Adrenal gland (tissue), 12 donors: ENCODE data around the gene SPPL3. TPM values are rescaled to one million over a fixed set of nuclear protein-coding genes. Genes with fewer than 3 reads are reported as not detected.

Experiments used
- DNase-seq, 7 donors: peaks; one replicate each; pipeline ENCODE4 v3.0.0-alpha.2; 2019 to 2020
- H3K27ac ChIP-seq, 5 donors: fragments of 200-600 bp; sonication (generic) in 4 of 5; 1 replicate in 3 of 5; 2 replicates in 2 of 5; pipeline versions ENCODE4 v1.5.1 to v1.8.0; 2016 to 2020; ENCODE audit warnings: mild to moderate bottlenecking in 1 of 5
- H3K27me3 ChIP-seq: fragments of 200-600 bp; 2 replicates; pipeline ENCODE4 v1.8.0; 2021
- H3K36me3 ChIP-seq, 2 donors: fragments of 200-600 bp; replicated peaks in 1 of 2; 1 replicate in 1 of 2; 2 replicates in 1 of 2; pipeline versions ENCODE4 v1.5.1 to v1.8.0; 2018 to 2022
- H3K4me1 ChIP-seq, 2 donors: fragments of 200-600 bp; replicated peaks in 1 of 2; 1 replicate in 1 of 2; 2 replicates in 1 of 2; pipeline versions ENCODE4 v1.5.1 to v1.8.0; 2018 to 2021
- H3K4me3 ChIP-seq, 4 donors: fragments of 200-600 bp; sonication (generic) in 3 of 4; one replicate each; pipeline ENCODE4 v1.5.1; 2016 to 2018
- H3K9me3 ChIP-seq, 3 donors: fragments of 200-600 bp; sonication (generic) in 1 of 3; replicated peaks in 1 of 3; 1 replicate in 2 of 3; 2 replicates in 1 of 3; pipeline versions ENCODE4 v1.5.1 to v1.8.0; 2016 to 2021
- POLR2A ChIP-seq, 2 donors: fragments of 450-650 bp; IDR thresholded peaks; one replicate each; pipeline ENCODE4 v1.6.1; 2017; ENCODE audit warnings: antibody characterized with exemption in 2 of 2, mild to moderate bottlenecking in 2 of 2, moderate library complexity in 1 of 2
- WGBS, 4 donors: extraction: QIAGEN DNeasy Blood & Tissue Kit in 2 of 4; methylation state at CpG; one replicate each; pipeline versions ENCODE4 v1.1.5 to v1.1.7; 2013 to 2017; 5-methylcytosine and 5-hydroxymethylcytosine counted together
- intact Hi-C, 2 donors: fragments of 100-400 bp; cut with DNase I; formaldehyde crosslinking; loops; one replicate each; pipeline versions ENCODE4 v1.14.1 to v1.15.0; 2022 to 2023
- polyA plus RNA-seq, 3 donors: library from polyadenylated mRNA; stranded (reverse); fragments of 200-250 nt in 2 of 3; fragments of 350-450 nt in 1 of 3; fragmentation: Illumina TruSeq in 1 of 3; extraction: RNeasy Lipid Tissue Mini Kit (QIAGEN cat#74804) in 1 of 3; gene quantifications; one replicate each; pipeline ENCODE4 v1.2.3, GENCODE V29; 2013 to 2014
- total RNA-seq, 9 donors: library from RNA; depleted of rRNA in 4 of 9; stranded (reverse); fragments of >200 nt in 4 of 9; fragments of 120-200 nt in 1 of 9; fragmentation: NEBNext Ultra II Directional in 1 of 9; extraction: Animal tissue kit (Norgen Biotek cat#: 25700) in 1 of 9; gene quantifications; one replicate each; pipeline versions ENCODE4 v1.1.0 to v1.2.4, GENCODE V29; 2013 to 2023
- TF ChIP-seq, protein P1 (sequence below), 6 experiments: fragments of 450-650 bp in 4 of 6; fragments of 200-600 bp in 2 of 6; sonication (generic) in 1 of 6; IDR thresholded peaks; 1 replicate in 5 of 6; 2 replicates in 1 of 6; pipeline versions ENCODE4 v1.5.1 to v1.8.0; 2016 to 2021; ENCODE audit warnings: antibody characterized with exemption in 6 of 6, mild to moderate bottlenecking in 2 of 6, moderate library complexity in 1 of 6
- donor health status: healthy with polysubstance abuse.
- donor health status: Bipolar disorder and iron deficiency.
- donor health status: DM: yes; HTN: yes; CAD: no.
- donor health status: DM: no; HTN: no; CAD: no.
- donor health status: DM: no; HTN: no; CAD: no.
- donor health status: DM: yes; HTN: yes; CAD: no.

SPPL3 gene
- total and polyA plus RNA-seq, 12 donors: 10.5 to 50.6 (median 21.3) TPM

DNA sequence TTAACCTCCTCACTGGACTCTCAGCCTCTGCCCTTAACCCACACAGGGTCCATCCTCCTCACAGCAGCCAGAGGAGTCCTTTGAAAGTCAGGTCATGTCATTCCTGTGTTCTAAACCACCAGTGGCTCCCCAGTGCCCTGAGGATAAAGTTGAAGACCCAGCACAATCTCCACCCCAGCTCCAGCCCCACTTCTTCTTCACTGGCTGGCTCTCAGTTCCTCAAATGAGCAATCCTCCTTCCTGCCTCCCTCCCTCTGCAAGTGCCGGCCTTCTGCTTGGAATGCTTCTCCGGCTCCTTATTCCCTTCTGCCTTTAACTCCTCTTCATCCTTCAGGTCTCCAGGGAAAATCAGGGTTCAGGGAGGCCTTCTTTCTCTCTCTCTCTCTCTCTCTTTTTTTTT is 32.0 kb upstream of the SPPL3 start:
- intact Hi-C loops: no loop called here
- no peaks in the 10 kb centered on the region for H3K27me3 ChIP-seq
- DNase-seq: peak in 5 of 7 donors; percentile 29 to 53 (median 32)
- no peaks in the 10 kb centered on the region for H3K9me3 ChIP-seq
- TF ChIP-seq POLR2A (IDR thresholded peaks at IDR 0.05): no peak
- TF ChIP-seq, protein P1, sequence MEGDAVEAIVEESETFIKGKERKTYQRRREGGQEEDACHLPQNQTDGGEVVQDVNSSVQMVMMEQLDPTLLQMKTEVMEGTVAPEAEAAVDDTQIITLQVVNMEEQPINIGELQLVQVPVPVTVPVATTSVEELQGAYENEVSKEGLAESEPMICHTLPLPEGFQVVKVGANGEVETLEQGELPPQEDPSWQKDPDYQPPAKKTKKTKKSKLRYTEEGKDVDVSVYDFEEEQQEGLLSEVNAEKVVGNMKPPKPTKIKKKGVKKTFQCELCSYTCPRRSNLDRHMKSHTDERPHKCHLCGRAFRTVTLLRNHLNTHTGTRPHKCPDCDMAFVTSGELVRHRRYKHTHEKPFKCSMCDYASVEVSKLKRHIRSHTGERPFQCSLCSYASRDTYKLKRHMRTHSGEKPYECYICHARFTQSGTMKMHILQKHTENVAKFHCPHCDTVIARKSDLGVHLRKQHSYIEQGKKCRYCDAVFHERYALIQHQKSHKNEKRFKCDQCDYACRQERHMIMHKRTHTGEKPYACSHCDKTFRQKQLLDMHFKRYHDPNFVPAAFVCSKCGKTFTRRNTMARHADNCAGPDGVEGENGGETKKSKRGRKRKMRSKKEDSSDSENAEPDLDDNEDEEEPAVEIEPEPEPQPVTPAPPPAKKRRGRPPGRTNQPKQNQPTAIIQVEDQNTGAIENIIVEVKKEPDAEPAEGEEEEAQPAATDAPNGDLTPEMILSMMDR (IDR thresholded peaks at IDR 0.05): no peak
- no peaks in the 10 kb centered on the region for H3K36me3 ChIP-seq
- peak overlapping the region in 2 of 5 donors; percentile 12 to 63 for H3K27ac ChIP-seq
- no peak overlapping the region for H3K4me3 ChIP-seq
- 42 to 61% (median 49%) methylated on average over 2 of the region's 2 CpGs for WGBS, 4 donors
- H3K4me1 ChIP-seq: no peaks in the 10 kb centered on the region

DNA sequence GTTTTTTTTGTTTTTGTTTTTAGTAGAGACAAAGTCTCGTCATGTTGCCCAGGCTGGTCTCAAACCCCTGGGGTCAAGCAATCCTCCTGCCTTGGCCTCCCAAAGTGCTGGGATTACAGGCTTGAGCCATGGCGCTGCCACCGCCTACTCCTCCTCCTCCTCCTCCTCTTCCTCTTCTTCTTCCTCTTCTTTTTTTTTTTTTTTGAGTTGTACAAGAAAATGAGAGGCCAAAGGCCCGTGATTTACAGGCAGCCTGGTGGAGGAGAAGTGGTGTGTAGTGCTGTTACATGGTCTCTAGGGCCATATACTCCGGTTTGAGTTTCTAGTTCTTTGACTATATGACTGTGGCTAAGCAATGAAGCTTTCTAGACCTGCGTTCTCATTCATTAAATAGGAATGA is 29.6 kb upstream of the SPPL3 start:
- DNase-seq: no peak
- WGBS, 4 donors: 80 to 83% (median 81%) methylated on average over 6 of the region's 6 CpGs
- intact Hi-C loops: no loop called here
- Histone ChIP-seq H3K4me3 (no peak overlapping the region), H3K27ac (no peak overlapping the region), H3K27me3 (no peaks in the 10 kb centered on the region), H3K9me3 (no peaks in the 10 kb centered on the region), H3K4me1 (no peaks in the 10 kb centered on the region), H3K36me3 (no peaks in the 10 kb centered on the region)
- TF ChIP-seq POLR2A (IDR thresholded peaks at IDR 0.05): no peak
- TF ChIP-seq, protein P1 (IDR thresholded peaks at IDR 0.05): no peak

DNA sequence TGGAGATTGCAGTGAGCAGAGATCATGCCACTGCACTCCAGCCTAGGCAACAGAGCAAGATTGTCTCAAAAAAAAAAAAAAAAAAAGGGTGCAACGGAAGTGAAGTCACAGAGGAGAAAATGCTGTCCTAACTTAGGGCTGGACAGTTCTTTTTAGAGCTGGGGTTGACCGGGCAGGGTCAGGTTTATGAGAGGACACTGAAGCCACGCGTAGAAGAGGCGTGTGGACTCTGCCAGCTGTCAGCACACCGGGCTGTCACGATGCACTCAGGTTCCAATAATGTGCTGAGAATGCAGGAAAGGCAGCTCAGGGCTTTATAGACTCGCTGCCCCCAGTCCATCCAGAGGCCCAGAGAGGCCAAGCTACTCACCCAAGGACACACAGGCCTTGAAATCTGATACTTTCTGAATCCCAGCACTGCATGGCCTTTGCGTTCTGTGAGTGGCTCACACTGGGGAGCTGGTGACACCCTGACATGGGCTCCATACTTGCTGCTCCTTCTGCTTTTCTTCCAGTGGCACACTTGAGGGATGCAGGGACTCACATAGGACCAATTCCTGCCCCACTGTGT is 28.9 kb upstream of the SPPL3 start:
- H3K9me3 ChIP-seq: no peaks in the 10 kb centered on the region
- H3K27me3 ChIP-seq: no peaks in the 10 kb centered on the region
- TF ChIP-seq, protein P1 (IDR thresholded peaks at IDR 0.05): no peak
- no peak for TF ChIP-seq POLR2A (IDR thresholded peaks at IDR 0.05)
- no peak overlapping the region for H3K27ac ChIP-seq
- H3K4me3 ChIP-seq: no peak overlapping the region
- no peaks in the 10 kb centered on the region for H3K4me1 ChIP-seq
- 65 to 69% (median 67%) methylated on average over 9 of the region's 9 CpGs for WGBS, 4 donors
- intact Hi-C loops: no loop called here
- H3K36me3 ChIP-seq: no peaks in the 10 kb centered on the region
- DNase-seq: no peak

DNA sequence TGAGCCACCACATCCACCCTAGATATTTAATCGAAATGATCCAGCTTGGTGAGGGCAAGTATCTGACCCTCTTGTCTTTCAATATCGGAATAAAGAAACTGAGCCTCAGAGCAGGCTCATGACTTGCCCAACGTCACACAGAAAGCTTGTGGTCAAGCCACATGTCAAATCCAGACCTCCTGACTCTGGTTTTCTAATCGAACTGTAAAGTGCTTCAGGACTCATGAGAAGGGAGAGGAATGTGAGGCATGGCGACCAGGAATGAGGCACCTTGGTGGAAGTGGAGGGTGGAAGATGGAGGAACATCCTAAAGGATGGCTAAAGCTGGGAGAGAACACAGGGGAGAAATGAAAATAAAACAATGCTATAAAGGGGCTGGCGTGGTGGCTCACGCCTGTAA is 27.9 kb upstream of the SPPL3 start:
- Histone ChIP-seq H3K9me3 (no peaks in the 10 kb centered on the region), H3K27ac (no peak overlapping the region), H3K36me3 (no peaks in the 10 kb centered on the region), H3K4me1 (no peaks in the 10 kb centered on the region), H3K27me3 (no peaks in the 10 kb centered on the region), H3K4me3 (no peak overlapping the region)
- WGBS, 4 donors: 78 to 88% (median 82%) methylated on average over 7 of the region's 7 CpGs
- intact Hi-C loops: no loop called here
- DNase-seq: no peak
- TF ChIP-seq, protein P1 (IDR thresholded peaks at IDR 0.05): no peak
- no peak for TF ChIP-seq POLR2A (IDR thresholded peaks at IDR 0.05)
